GM20000 (cell line): ENCODE measurements around the gene COMMD8.
A peak's percentile ranks its signal among the peaks of the same experiment; 100 is the strongest.

Source experiments
- DNase-seq: peaks from one replicate; pipeline ENCODE4 v3.0.0; 2012; ENCODE audit warnings: low spot score
- TF ChIP-seq, protein P1 (sequence below): IDR thresholded peaks from 2 replicates; pipeline ENCODE4 v1.5.1; 2012; ENCODE audit warnings: mild to moderate bottlenecking, control low read depth; ENCODE audit errors: extremely low read depth, missing control alignments

COMMD8 gene

DNA sequence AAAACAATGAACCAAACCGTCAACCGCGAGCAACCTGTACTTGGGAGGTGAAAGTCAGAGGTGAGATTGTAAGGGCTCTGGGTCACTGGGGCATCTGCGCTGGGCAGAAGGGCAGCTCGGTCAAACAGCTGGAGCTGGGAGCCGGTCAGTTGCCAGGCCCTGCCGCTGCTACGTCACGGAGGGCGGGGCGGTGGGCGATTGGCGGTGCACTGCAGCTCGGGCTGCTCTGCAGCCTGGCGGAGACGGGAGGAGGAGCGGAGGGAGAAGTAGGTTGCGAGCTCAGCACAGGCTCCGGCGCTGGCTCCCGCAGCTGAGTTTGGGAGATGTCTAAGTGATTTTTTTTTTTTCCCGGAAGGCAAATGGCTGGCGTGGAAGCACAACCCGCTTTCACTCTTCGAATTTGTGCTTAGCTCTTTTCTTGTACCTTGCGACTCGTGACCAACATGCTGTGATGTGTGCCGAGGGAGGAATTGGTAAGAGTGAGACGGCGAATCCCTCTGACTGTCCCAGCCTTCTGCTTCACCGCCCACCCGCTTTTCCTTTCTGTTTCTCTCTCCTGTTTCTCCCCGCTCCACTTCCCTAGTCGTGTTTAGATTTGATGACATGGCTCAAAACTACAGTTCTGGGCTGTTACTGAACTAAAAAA is 21.7 kb upstream of the COMMD8 start, which contains the start of gene ATP10D:
Gene ATP10D (plus strand): TSS at position 229 of the 646 bp plus-strand sequence. CDS start 27,266 bp downstream, outside the sequence.
- TF ChIP-seq, protein P1, sequence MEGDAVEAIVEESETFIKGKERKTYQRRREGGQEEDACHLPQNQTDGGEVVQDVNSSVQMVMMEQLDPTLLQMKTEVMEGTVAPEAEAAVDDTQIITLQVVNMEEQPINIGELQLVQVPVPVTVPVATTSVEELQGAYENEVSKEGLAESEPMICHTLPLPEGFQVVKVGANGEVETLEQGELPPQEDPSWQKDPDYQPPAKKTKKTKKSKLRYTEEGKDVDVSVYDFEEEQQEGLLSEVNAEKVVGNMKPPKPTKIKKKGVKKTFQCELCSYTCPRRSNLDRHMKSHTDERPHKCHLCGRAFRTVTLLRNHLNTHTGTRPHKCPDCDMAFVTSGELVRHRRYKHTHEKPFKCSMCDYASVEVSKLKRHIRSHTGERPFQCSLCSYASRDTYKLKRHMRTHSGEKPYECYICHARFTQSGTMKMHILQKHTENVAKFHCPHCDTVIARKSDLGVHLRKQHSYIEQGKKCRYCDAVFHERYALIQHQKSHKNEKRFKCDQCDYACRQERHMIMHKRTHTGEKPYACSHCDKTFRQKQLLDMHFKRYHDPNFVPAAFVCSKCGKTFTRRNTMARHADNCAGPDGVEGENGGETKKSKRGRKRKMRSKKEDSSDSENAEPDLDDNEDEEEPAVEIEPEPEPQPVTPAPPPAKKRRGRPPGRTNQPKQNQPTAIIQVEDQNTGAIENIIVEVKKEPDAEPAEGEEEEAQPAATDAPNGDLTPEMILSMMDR: no peak
- peak; percentile 79 for DNase-seq

DNA sequence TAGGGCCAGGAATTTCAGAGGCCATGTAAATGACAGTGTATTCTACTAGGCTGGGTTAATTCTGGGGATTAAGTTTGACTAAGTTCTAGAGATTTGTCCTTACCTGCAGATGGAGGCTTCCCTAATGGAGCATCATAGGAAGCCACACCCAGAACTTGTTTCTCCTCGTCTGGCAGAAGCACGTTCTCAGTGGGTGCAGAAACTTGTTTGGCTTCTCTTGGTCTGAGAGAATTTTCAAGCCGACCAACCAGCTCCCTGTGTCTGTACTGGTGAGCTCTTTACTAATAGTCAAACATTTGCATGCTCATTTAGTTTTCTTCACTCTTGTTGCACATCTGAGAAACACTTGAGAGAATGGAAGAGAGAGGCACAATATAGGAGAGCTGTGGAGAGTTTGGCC is 20.7 kb upstream of the COMMD8 start:
- DNase-seq: no peak
- TF ChIP-seq, protein P1: no peak

GRCh38 chr4:47483745-47484144 is 20.2 kb upstream of the COMMD8 start:
- TF ChIP-seq, protein P1: no peak
- no peak for DNase-seq

GRCh38 chr4:47482326-47482725 is 18.8 kb upstream of the COMMD8 start:
- TF ChIP-seq, protein P1: no peak
- DNase-seq: no peak

- TF ChIP-seq, protein P1: no peak
These were observed 15.3 kb upstream of the COMMD8 start for GRCh38 chr4:47478804-47479203.

GRCh38 chr4:47475411-47475810 is 11.9 kb upstream of the COMMD8 start:
- no peak for DNase-seq
- TF ChIP-seq, protein P1: no peak

More at GRCh38 chr4:47478804-47479203, 15.3 kb upstream of the COMMD8 start:
- no peak for DNase-seq

GRCh38 chr4:47474799-47475198 is 11.3 kb upstream of the COMMD8 start:
- DNase-seq: no peak
- TF ChIP-seq, protein P1: no peak
